TTC549 (cell line): ENCODE results near the gene VWA8.
"Not testable (repeated sequence)": the region's sequence is repeated elsewhere in the genome, so short reads cannot be mapped to it uniquely, and the experiment has no call there.

Experiments
- FAIRE-seq: peaks from 2 replicates; lab custom pipeline; 2012; peaks lifted over from hg19 to GRCh38; lab: Jason Lieb, UNC

The VWA8 gene

DNA sequence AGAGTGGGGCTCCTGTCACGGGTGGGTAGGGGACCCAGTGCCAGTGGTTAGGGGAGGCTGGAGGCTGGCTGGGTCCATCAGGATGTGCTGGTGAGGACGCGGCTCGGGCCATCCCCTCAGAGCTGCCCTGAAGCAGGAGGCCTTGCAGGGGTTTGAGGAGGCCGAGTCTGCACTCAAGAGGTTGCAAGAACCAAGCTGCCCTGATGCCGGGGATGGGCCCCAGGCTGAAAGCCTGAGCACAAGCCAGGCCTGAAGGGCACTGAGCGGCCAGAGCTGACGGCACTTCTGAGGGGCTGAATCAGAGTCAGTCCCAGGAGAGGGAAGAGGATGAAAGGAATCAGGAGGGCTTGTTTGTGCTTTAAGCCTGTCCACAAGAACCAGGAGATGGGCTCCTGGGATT, 410.6 kb downstream of the VWA8 start:
- no peak for FAIRE-seq

- FAIRE-seq = no peak
Observed at GRCh38 chr13:41549491-41549890, 411.4 kb downstream of the VWA8 start.

DNA sequence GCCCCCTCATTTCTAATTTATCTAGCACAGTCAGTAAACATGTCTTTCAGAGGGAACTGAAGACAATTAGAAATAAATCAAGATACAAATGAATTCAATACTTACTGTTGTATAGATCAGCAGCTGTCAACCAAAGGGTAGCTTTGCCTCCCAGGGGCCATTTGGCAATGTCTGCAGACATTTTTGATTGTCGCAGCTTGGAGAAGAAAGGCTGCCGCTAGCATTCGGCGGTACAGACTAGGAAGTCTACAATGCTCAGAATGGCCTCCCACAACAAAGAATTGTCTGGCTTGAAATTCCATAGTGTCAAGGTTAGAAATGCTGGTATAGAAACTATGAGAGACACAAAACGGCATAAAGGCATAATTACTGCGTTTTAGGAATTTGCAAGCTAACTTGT, 412.0 kb downstream of the VWA8 start:
- no peak for FAIRE-seq

GRCh38 chr13:41548031-41548430, 412.9 kb downstream of the VWA8 start:
- no peak for FAIRE-seq

- FAIRE-seq = no peak
Observed at GRCh38 chr13:41547251-41548000, 413.5 kb downstream of the VWA8 start.

DNA sequence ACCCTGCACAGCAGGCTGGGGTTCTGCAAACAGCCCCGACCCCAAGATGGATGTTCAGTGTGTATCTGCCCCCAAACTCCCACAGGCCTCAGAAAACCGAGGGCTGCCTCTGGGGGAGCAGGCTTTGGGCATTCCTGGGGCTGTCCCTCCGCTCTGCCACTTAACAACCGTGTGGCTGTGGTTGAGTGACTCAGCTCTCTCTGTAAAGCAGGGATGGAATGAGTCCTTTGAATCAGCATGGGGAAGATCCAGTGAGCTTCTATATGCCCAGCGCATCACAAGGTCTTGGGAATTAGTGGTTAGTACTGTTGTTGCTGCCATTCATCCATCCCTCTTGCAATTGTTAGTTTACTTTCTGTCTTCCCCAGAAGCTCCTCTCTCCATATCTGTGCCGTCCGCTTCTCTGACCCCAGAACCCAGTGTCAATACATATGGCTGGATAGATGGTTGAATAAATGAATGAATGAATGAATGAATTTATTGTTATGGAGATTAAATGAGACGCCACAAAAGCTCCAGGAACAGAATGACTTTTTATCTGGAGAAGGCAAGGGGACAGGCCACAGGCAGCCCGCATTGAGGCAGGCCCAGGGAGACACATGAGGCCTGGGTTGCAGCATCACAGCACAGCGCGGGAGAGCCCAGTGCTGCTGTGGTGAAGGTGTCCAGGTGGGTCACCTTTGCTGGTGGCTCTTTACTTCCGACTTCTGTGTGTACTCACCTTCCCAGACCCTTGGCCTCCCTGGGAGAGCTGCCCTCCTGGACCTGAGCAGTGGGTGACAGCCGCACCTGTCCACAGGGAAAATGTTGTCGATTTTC, 414.3 kb downstream of the VWA8 start:
- FAIRE-seq = no peak

GRCh38 chr13:41545432-41545707, 415.5 kb downstream of the VWA8 start:
- FAIRE-seq = no peak

GRCh38 chr13:41543664-41544300, 417.1 kb downstream of the VWA8 start:
- FAIRE-seq = no peak

DNA sequence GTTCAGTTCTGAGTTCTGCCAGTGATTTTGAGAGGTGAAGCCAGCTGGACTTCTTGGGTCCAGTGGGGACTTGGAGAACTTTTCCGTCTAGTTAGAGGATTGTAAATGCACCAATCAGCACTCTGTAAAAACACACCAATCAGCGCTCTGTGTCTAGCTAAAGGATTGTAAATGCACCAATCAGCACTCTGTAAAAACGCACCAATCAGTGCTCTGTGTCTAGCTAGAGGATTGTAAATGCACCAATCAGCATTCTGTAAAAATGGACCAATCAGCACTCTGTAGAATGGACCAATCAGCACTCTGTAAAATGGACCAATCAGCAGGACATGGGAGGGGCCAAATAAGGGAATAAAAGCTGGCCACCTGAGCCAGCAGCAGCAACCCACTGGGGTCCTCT, 418.1 kb downstream of the VWA8 start:
- not testable (repeated sequence) for FAIRE-seq

- no peak for FAIRE-seq
Observed at GRCh38 chr13:41542281-41542680, 418.6 kb downstream of the VWA8 start.

- FAIRE-seq = no peak
Observed at GRCh38 chr13:41541142-41541938, 419.6 kb downstream of the VWA8 start.

DNA sequence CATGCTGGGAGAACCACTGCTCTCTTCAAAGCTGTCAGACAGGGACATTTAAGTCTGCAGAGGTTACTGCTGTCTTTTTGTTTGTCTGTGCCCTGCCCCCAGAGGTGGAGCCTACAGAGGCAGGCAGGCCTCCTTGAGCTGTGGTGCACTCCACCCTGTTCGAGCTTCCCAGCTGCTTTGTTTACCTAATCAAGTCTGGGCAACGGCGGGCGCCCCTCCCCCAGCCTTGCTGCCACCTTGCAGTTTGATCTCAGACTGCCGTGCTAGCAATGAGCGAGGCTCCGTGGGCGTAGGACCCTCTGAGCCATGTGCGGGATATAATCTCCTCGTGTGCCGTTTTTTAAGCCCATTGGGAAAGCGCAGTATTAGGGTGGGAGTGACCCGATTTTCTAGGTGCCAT, 420.7 kb downstream of the VWA8 start:
- not testable (repeated sequence) for FAIRE-seq

- no peak for FAIRE-seq
Observed at GRCh38 chr13:41533266-41534052, 427.4 kb downstream of the VWA8 start.

GRCh38 chr13:41528021-41528420, 432.9 kb downstream of the VWA8 start:
- no peak for FAIRE-seq

DNA sequence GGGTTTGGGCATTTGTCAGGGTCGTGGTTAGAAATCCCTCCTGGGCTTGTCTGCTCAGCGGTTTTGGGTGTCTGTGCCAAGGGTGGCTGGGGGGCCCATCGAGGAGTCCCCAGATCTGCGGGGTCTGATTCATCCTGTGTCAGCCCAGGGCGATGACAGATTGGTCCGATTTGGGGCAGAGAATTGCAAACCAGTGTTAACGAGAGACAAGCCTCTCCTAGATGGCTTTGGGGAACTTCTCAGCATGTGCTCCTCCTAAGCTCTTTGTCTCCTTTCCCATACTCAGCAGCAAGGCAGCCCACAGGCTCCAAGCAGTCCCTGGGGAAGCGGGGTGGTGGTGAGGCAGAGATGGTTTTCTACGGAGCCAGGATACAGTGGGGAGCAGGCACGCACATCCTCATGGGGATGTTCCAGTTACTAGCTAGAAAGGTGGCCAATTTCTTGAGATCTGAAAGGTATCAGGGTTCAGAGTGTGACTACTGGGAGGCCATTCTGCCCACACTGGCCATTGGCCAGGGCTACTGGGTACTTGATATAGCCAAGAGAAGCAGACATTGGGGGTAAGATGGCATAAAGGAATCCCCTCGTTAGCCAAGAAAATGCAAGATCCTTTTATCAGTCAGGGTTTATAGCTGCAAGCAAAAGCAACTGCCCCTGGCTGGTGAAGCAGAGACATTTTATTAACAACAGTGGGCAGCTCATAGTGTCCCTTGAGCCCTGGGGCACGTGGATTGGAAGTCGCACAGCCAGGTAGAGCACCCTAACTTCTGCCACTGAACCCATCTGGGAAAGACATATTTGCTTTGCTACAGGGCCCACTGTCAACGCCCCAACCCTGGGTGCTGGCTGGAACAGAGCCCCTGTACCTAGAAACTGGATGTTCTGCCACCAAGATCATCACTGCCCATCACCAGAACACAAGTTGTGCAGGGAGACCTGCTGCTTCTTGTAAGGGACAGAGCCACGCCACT, 440.0 kb downstream of the VWA8 start:
- FAIRE-seq = no peak

DNA sequence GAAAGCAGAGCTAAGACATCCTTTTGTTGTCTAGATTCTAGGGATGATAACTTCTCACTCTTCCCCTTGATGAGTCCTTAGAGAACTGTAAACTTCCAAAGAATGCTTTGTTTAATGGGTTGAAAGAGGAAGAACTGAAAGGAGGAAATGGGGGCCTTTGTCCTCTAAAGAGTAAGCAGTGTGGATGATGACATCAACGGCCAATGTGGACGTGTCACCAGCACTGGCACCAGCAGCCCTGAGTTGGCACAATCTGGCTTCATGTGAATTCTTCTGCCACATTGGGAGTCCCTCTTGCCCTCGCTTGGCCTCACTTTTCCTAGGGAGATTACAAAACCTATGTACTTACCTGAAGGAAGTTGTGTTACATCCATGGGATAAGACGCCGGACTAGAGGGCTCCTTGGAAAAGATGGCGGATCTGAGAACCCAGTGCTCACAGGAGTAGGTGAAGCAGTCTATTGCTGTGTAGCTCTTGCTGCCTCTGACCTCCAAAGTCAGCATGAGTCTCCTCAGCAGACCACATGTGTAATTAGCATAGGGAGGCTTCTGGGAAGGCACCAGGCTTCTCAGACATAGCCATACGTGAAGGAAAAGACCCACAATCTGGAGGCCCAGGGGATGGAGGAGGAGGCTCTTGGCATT, 440.8 kb downstream of the VWA8 start:
- FAIRE-seq = no peak
